GM21515 (cell line): ENCODE results near the gene ST13.
"Not testable (repeated sequence)": the region's sequence is repeated elsewhere in the genome, so short reads cannot be mapped to it uniquely, and the experiment has no call there.

Experiments used
- ATAC-seq: cut with Tn5 transposase; IDR thresholded peaks from one replicate; pipeline ENCODE4 v1.9.1; 2021; ENCODE audit not compliant: unreplicated experiment

The ST13 gene

DNA sequence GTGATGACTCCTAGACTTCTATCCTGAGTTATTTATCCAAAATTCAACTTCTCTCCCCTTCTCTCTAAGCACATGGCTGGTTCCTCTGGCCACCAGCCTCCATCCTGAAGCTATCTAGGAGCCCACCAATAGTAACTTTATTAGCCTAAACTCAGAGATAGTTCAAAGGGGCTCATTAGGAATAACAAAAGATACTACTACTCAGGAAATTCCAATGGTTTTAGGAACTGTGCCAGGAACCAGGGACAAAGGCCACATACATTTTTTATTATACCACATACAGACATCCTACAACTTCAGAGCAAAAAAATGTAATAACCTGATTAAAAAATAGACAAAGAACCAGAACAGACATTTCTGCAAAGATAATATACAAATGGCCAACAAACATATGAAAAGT, 65.2 kb downstream of the ST13 start:
- no peak for ATAC-seq

DNA sequence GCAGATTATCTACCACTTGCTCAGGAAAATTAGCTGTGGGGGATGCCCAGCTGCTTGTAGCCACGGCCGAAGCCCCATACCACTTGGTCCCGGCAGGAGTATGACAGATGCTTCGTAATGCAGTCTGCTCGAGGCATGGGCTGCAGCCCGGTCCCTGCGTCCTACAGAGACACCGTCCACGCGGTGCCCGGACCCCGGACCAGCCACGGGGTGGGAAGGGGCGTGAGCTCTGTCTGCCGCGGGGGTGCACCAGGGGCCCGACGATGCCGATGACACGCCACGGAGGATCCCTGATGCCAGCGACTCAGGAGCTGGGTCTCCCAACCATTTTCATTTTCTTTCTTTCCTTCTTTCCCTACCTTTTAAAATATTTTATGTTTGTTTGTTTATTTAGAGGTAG, 67.3 kb downstream of the ST13 start:
- ATAC-seq: no peak

DNA sequence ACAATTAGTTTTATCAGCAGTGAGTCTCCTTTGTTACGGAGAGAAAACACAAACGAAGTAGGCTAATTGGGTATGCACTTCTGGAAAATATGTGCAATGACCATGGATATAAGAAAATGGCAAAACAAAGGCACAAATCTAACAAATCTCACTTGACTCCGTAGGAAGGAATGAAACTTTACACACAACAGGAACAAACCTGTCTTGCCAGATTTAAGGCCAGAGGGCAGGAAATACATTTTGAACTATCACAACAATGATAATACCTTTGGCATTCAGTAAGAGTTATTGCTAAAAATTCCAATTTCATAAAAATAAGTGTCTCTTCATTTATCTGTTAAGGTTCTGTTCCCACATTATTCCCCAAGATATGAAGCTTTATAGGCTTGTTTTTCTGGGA, 73.9 kb downstream of the ST13 start:
- ATAC-seq: no peak

DNA sequence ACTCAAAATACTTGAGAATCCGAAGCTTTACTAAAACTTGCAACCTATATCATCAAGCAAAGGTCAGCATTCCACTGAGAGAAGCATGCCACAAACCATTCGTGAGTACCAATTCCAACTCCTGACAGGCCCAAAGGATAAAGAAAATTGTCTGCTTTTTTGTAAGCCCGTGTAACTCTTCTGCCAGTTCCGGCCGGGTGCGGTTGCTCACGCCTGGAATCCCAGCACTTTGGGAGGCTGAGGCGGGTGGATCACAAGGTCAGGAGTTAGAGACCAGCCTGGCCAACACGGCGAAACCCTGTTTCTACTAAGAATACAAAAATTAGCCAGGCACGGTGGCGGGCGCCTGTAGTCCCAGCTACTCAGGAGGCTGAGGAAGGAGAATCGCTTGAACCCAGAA, 74.7 kb downstream of the ST13 start:
- ATAC-seq: not testable (repeated sequence)
